MM.1S (cell line): ENCODE measurements around the gene TTI1.

Experiments used
- CTCF ChIP-seq: fragments of 300-600 bp; sonication (generic); IDR thresholded peaks from 2 replicates; pipeline ENCODE4 v1.5.1; 2016; ENCODE audit warnings: antibody characterized with exemption, low read length, mixed read lengths
- EZH2 ChIP-seq: fragments of 300-600 bp; sonication (generic); optimal IDR thresholded peaks from 2 replicates; pipeline ENCODE3; 2017; ENCODE audit warnings: low read depth, mild to moderate bottlenecking, antibody characterized with exemption, low read length, mixed read lengths

GRCh38 chr20:38059832-38060231, 26.6 kb upstream of the TTI1 start:
- TF ChIP-seq CTCF = no peak
- TF ChIP-seq EZH2 = no peak
